HG02571 (cell line): ENCODE results near the gene DDX46.
"Not testable (repeated sequence)": the region's sequence is repeated elsewhere in the genome, so short reads cannot be mapped to it uniquely, and the experiment has no call there.

Experiments used
- ATAC-seq: cut with Tn5 transposase; IDR thresholded peaks from one replicate; pipeline ENCODE4 v1.9.1; 2021; ENCODE audit warnings: mild to moderate bottlenecking, moderate library complexity; ENCODE audit not compliant: unreplicated experiment

Gene DDX46

DNA sequence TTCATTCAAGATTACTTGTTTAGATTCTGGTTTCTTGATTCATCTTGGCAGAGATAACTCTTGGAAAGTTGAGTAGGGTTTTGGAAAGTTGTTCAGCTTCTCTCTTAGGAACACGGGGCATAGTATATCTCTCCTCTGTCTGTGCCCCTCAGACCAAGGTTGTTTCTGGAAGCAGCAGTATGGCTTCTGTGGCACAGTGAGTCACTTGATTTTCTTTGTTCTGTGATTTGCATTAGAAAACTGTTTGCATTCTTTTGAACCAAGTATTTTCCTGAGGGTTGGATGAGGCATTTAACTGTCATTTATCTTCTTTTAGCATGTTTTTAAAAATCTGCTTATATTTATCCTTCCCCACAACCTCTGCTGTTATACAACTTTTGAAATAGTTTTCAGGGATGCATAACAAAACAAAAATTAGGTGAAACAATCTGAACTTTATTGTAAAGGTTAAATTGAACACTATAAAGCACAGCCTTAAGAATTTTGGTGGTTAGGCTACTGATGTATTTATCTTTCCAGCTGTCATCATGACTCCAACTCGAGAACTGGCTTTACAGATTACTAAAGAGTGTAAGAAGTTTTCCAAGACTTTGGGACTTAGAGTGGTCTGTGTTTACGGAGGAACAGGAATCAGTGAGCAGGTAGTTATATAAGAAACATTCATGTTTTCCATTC is 26.5 kb downstream of the DDX46 start:
- no peak for ATAC-seq

DNA sequence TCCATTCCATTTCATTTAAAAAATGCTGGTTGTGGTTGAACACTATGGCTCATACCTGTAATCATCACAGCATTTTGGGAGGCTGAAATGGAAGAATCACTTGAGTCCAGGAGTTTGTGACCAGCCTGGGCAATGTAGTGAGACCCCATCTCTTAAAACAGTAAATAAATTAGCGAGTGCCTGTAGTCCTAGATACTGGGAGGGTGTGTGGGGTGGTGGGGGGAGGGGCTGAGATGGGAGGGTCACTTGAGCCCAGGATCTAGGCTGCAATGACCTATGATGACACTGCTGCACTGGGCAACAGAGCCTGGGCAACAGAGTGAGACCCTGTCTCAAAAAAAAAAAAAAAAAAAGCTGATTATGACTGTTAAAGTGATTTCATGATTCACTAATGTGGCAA is 29.1 kb downstream of the DDX46 start:
- ATAC-seq, result no peak

DNA sequence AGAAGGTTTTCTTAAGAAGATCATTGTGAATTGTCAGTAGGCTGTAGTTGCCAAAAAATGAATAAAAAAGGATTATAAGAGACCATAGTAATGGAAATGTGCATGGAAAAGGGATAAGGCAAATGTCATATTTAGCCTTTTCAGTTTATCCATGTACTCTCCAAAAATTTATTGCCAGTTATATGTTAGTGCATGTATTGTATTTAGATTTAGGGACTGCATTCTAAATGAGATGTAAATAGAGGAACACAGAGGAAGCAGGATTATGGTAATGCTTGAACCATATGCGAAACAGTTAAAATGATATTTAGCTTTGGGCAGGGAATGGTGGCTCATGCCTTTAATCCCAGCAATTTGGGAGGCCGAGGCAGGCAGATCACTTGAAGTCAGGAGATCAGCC is 33.0 kb downstream of the DDX46 start:
- ATAC-seq, result no peak

DNA sequence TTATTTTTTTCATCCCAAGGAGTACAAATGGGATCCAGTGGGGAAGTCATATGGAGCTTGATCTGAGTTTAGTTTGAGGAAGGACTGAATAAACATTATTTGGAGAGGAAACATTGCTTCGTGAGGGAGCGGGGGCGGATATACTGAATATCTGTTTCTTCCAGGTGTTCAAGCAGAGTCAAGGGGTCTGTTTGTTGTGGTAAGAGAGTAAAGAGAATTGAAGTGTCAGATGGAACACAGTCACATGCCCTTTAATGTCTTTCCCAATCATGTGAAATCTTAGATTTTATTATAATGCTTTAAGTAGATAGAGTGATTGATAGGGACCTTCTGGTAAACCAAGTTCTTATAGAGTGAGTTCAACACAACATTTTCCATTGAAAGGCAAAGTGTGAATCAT is 33.7 kb downstream of the DDX46 start:
- no peak for ATAC-seq

DNA sequence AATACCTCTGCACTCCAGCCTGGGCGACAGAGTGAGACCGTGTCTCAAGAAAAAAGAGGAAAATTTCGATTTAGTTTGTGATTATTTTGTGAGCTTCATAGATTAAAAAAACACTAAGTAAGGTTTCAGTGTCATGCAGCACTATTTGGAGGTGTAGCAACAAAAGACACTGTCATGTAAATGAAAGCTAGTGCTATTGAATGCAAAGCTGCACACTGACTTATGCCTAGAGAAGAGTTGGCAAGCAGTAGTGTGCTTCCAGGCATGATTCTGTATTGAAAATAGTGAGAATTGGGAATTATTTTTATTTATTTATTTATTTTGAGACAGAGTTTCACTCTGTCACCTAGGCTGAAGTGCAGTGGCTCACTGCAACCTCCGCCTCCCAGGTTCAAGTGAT is 34.5 kb downstream of the DDX46 start:
- no peak for ATAC-seq

DNA sequence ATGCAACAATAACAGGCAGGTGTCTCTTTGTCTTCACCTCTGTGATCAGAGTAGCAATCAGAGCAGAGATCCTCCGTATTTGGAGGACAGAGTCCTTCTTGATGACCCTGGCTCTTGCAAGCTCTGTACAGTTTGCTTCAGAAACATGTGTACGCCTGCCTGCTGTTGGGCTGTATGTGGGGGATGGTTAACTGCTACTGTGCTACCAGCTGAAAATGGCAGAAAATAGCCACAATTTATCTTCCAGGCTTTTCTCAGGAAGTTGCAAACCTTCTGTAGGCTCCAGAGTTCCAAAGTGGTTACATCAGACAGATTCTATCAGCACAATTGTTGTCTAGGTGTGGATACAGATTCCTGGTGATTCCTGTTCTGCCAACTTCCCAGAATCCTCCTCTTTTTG is 35.5 kb downstream of the DDX46 start:
- no peak for ATAC-seq

DNA sequence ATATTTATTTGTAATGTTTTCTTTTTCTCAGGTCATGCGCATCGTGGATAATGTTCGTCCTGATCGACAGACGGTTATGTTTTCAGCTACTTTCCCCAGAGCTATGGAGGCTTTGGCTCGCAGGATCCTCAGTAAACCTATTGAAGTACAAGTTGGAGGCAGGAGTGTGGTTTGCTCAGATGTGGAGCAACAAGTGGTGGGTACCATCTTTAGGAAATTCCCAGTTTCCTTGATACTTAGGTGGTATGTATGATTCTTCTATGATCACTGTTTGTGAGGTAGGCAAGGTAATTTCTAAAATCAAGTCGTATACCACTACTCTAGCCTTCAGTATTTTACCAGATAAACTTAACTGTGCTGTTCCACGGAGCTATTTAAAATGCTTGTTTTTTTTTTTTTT is 36.2 kb downstream of the DDX46 start:
- no peak for ATAC-seq

DNA sequence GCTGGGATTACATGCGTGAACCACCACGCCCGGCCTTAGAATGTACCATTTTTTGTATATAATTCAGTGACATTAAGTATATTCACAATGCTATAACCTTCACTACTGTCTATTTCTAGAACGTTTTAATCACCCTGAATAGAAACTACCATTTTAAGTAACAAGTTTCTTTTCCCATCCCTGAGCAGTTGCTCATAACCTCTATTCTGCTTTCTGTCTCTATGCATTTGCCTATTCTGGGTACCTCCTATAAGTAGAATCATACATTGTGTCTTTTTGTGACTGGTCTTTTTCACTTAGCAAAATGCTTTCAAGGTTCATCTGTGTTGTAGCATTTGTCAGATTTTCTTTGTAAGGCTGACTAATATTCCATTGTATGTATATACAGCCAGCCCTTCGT is 39.9 kb downstream of the DDX46 start:
- ATAC-seq, result no peak

DNA sequence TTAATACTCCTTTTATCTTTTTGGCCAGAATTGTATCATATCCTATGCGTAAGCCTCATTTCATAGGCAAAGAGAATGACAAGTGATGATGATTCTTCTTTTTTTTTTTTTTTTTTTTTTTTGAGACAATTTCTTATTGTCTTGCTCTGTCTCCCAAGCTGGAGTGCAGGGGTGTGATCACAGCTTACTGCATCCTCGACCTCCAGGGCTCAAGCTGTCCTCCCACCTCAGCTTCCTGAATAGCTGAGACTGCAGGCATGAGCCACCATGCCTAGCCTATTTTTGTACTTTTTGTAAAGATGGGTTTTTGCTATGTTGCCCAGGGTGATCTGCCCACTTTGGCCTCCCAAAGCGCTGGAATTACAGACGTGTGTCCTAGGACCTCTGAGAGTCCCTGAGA is 45.2 kb downstream of the DDX46 start:
- ATAC-seq, result no peak

DNA sequence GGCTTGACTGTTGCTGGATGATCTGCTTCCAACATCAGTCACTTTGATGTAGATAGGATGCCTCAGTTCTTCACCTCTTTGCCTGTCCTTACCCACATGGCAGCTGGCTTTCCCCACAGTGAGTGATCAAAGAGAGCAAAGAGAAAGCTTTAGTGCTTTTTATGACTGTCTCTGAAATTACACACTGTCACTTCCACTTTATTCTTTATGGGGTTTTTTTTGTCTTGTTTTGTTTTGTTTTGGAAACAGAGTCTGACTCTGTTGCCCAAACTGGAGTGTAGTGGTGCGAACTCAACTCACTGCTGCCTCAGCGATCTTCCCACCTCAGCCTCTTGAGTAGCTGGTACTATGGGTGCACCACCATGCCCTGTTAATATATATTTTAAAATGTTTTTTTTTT is 54.8 kb downstream of the DDX46 start:
- ATAC-seq, result no peak

DNA sequence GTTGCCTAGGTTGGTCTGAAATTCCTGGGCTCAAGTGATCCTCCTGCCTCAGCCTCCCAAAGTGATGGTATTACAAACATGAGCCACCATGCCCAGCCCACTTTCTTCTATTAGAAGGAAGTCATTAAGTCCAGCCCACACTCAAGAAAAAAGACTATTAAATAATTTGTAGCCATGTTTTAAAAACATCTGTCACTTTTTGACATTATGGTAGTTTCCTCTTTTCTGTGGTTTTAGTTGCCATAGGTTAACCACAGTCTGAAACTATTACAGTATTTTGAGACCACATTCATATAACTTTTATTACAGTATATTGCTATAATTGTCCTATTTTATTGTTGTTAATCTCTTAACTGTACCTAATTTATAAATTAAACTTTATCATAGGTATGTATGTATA is 55.2 kb downstream of the DDX46 start:
- no peak for ATAC-seq

DNA sequence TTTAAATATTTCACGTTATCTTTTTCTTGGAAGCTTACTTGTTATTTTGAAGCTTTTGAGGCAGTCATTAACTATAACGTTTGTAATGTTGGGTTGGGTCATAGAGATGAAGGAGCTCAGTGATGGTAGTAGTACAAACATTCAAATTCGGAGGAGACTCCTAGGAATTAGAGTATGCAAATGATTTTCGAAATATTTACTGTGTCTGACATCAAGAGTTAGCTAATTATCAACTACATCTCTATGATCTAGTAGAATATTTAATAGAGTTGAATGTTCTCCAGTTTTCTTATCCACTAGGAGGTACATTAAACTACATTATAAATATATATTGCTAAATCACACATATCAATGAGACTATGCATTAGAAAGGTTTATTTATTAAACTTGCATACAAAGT is 58.4 kb downstream of the DDX46 start:
- ATAC-seq, result no peak

DNA sequence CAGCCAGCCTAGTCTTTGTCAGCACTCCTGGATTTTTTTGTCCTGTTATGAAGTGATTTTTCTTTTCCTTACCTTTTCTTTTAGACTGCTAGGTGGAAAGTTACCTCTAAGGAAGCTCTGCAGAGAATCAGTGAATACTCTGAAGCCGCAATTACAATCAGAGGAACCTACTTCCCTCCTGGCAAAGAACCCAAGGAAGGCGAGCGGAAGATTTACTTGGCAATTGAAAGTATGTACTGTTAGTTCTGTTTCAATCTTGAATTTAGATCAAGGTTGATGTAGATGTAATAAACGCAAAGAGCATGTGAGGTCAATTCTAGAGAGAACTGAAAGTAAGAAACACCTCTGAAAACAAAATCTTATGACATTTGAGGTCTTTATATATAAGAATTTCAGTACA is 60.2 kb downstream of the DDX46 start:
- ATAC-seq, result no peak

DNA sequence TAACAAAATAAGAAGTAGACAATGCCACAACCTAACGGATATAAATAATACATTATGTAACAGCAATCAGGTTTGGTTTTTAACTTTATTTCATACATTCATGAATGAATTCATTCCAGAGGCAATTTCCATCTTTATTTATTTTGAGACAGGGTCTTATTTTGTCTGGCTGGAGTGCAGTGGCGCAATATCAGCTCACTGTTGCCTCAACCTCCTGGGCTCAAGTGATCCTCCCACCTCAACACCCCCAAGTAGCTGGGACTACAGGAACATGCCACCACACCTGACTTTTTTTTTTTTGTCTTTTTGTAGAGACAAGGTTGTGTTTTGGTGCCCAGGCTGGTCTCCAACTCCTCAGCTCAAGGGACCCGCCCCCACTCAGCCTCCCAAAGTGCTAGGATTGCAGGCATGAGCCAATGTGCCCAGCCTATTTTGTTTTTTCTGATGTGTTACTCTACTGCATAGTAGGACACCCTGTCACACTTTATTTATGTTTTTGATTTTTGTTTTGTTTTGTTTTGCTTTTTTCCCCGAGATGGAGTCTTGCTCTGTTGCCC is 60.9 kb downstream of the DDX46 start:
- no peak for ATAC-seq

DNA sequence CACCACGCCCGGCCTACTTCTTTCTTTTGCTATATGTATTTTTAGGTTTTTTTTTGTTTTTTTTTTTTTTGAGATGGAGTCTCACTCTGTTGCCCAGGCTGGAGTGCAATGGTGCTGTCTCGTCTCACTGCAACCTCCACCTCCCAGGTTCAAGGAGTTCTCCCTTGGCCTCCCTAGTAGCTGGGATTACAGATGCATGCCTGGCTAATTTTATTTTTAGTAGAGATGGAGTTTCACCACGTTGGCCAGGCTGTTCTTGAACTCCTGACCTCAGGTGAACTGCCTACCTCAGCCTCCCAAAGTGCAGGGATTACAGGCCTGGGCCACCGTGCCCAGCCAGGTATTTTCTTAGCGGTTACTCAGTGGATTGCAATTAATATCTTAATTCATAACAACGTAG is 63.3 kb downstream of the DDX46 start:
- no peak for ATAC-seq

DNA sequence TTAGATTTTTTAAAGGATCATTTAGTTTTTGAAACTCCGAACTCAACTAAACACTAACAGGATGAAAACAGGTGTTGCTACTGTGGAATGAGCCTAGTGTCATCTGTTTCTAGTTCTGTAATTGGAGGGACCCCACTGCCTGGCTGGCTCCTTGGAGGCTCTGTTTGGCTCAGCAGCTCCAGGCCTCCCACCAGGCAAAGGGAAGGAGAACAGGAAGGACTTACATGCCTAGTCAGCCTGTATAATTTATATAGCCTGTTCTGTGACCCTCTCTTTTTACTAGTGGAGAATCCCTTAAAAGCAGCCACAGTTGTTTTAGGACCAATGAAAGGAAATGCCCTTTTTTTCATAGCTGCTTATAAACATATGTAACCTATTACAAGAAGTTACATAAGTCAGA is 66.1 kb downstream of the DDX46 start:
- no peak for ATAC-seq

DNA sequence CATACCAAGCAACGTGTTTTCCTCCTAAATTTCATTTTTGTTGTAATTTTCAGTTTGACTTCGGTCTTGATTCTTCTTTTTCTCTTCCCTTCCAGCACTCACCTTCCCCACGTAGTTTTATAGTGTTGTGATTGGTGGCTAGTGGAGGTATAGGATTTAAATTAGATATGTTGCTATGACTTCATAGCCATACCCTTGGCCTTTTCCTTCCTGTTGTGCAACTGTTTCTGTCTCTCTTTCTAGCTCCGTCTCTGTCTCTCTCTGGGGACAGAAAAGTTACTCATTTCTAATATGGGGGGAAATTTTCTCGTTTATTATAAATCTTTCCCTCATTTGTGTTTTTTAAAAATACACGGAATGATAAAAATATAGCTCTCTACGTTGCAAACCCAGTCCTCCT is 66.6 kb downstream of the DDX46 start:
- no peak for ATAC-seq

DNA sequence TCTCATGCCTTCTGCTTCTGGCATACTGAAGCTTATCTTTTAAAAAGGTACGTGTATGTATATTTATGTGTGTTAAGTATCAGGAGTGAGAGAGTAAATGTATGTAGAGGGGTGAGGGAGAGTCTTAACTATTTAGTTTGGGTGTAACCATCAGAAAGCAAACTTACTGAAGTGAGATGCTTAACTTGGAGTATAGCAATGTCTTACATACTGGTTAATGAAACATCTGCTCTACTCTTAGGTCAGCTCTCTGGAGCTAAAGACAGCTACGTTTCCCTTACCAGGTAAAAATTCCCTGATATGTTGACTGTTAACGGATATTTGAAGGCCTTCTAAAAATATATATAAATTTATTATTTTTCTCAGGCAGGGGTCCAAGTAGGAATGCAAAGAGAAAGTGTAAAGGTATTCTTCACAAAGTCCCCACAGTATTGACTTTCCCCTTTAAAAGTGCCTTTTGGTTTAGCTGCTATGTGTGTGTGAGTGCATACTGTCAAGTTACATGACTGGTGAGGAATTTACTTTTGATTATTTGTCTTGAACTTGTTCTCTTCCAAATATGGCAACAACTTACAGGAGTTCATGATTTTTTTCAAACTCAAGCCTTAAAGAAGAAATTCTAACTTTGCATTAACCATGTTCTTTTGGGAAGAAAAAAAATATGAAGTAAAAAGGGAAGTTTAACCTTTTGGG is 74.9 kb downstream of the DDX46 start:
- no peak for ATAC-seq

DNA sequence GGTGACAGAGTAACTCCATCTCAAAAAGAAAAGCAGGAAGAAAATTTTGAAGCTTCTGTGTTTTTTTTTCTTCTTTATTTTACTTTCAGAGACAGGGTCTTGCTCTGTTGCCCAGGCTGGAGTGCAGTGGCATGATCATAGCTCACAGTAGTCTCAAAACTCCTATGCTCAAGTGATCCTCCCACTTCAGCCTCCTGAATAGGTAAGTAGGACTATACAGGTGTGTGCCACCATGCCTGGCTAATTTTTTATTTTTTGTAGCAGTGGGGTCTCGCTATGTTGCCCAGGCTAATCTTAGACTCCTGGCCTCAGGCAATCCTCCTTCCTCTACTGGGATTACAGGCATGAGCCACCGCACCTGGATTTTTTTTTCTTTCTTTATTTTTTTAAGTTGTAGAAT is 77.0 kb downstream of the DDX46 start:
- ATAC-seq, result no peak

DNA sequence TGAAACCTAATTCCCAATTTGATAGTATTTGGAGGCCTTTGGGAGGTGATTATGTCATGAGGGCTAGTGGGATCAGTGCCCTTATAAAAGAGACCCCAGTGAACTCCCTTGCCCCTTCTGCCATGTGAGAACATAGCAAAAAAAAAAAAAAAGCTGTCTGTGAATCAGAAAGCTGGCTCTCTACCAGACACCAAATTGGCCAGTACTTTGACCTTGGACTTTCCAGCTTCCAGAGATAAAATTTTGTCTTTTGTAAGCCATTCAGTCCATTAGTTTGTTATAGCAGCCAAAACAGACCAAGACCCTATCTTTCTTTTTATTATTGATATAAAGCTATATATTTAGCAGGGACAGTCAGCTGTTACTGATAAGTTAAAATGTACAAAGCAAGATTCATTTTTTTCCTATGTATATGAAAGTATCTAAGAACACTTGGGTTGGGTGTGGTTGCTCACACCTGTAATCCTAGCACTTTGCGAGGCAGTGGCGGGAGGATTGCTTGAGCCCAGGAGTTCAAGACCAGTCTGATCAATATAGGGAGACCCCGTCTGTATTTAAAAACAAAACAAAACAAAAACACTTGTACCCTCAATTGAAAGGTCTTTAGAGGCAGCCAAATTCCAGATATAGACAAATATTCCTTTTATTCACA is 79.1 kb downstream of the DDX46 start:
- ATAC-seq, result no peak

DNA sequence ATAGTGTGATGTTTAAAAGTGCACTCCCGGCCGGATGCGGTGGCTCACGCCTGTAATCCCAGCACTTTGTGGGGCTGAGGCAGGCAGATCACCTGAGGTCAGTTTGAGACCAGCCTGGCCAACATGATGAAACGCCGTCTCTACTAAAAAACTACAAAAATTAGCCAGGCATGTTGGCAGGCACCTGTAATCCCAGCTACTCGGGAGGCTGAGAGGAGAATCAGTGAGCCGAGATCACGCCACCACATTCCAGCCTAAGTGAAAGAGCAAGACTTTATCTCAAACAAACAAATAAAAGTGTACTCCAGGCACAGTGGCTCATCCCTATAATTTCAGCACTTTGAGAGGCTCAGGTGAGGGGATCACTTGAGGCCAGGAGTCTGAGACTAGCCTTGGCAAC is 79.8 kb downstream of the DDX46 start:
- not testable (repeated sequence) for ATAC-seq

DNA sequence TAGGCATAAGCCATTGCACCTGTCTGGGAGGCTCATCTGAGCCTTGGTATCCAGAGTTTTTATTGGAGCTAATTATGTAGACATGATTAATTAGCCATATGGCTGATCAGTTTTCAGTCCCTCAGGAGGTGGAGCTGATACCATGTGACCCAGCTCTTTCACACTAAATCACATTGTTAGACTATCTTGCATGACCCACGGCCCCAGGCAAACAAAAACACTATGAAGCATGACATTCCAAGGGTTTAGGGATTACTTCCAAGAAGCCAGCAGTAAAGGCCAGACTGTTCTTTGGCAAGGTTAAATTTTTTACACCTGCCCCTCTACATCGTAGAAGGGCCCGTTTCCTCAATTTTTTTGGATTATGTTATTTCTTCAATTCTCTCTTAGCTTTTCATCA is 82.2 kb downstream of the DDX46 start:
- ATAC-seq, result no peak
